Stomach smooth muscle (tissue), 2 donors: ENCODE measurements around the gene TAS2R31.
"Not testable (repeated sequence)": the region's sequence is repeated elsewhere in the genome, so short reads cannot be mapped to it uniquely, and the experiment has no call there.

Experiments
- H3K27ac ChIP-seq: one replicate; pipeline ENCODE4 v1.7.0; 2013; ENCODE audit warnings: mild to moderate bottlenecking, low read length, inconsistent platforms
- H3K27me3 ChIP-seq, 2 donors: one replicate each; pipeline ENCODE4 v1.7.0; 2013; ENCODE audit warnings: low read length in 2 of 2; ENCODE audit not compliant: insufficient read depth in 2 of 2, control insufficient read depth in 1 of 2
- H3K36me3 ChIP-seq, 2 donors: one replicate each; pipeline ENCODE4 v1.7.0; 2013; ENCODE audit warnings: low read length in 2 of 2; ENCODE audit not compliant: control insufficient read depth in 2 of 2, insufficient read depth in 2 of 2
- H3K4me1 ChIP-seq: one replicate; pipeline ENCODE4 v1.7.0; 2013; ENCODE audit warnings: low read length; ENCODE audit not compliant: control insufficient read depth, insufficient read depth
- H3K4me3 ChIP-seq, 2 donors: one replicate each; pipeline ENCODE4 v1.7.0; 2013; ENCODE audit warnings: low read length in 2 of 2
- H3K9ac ChIP-seq, 2 donors: one replicate each; pipeline ENCODE4 v1.7.0; 2013; ENCODE audit warnings: low read length in 2 of 2, mild to moderate bottlenecking in 1 of 2
- H3K9me3 ChIP-seq, 2 donors: one replicate each; pipeline ENCODE4 v1.7.0; 2013; ENCODE audit warnings: low read length in 2 of 2; ENCODE audit not compliant: control insufficient read depth in 2 of 2
- donor health status: healthy.
- donor health status: Pancreatic carcinoma.

TAS2R31 gene, protein sequence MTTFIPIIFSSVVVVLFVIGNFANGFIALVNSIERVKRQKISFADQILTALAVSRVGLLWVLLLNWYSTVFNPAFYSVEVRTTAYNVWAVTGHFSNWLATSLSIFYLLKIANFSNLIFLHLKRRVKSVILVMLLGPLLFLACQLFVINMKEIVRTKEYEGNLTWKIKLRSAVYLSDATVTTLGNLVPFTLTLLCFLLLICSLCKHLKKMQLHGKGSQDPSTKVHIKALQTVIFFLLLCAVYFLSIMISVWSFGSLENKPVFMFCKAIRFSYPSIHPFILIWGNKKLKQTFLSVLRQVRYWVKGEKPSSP

GRCh38 chr12:11031307-11031706 lies at the start of gene TAS2R31:
TSS of gene TAS2R31 (minus strand) at chr12:11031407. CDS start at chr12:11031335, 72 bp downstream.
- Histone ChIP-seq H3K9ac (no peak within 1 kb of the TSS), H3K36me3 (peaks cover 0 to 2% of the 10 kb centered on the region in 2 donors), H3K9me3 (no peaks in the 10 kb centered on the region), H3K27ac (no peak within 1 kb of the TSS), H3K4me1 (no peaks in the 10 kb centered on the region), H3K27me3 (no peaks in the 10 kb centered on the region), H3K4me3 (no peak within 1 kb of the TSS)

DNA sequence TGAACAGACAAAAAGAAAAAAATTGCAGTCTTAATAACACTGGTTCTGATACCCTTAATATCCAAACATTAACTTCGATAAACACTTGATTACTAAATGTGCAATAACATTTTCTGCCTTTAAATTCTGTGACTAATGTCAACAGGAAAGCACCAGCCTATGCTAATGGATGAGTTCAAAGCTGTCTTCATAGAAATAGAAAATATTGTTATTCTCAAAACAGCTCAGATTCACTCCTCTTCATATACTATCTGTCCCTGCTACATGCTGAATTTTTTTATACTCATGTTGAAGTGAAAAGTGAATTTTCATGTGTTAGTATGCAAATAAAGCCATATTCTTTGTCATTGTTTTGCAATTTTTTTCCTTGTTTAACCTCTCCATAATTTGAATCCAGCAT lies 47.0 kb upstream of the TAS2R31 start:
- Histone ChIP-seq H3K4me1 (no peaks in the 10 kb centered on the region), H3K27ac (no peak overlapping the region), H3K9me3 (no peaks in the 10 kb centered on the region), H3K4me3 (no peak overlapping the region), H3K36me3 (no peaks in the 10 kb centered on the region), H3K27me3 (no peaks in the 10 kb centered on the region), H3K9ac (no peak overlapping the region)

DNA sequence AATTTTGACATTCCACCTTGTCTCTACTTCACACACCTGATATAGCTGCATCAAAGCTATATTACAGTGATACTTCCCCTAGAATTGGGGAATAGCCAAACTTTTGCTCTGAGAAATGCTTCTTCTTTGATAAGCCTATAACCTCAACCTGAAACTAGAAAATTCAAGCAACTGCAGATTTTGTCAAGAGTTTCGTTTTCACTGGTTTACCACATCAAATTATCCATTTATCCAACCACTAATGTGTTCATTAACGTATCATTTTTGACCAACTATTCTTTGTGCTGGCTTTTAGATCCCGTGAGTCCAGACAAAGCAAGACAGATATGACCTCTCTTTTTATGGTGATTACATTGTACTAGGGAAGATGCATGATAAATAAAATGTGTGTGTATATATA lies 44.4 kb upstream of the TAS2R31 start:
- no peak overlapping the region for H3K9ac ChIP-seq
- no peaks in the 10 kb centered on the region for H3K4me1 ChIP-seq
- no peaks in the 10 kb centered on the region for H3K9me3 ChIP-seq
- no peak overlapping the region for H3K27ac ChIP-seq
- no peaks in the 10 kb centered on the region for H3K27me3 ChIP-seq
- H3K4me3 ChIP-seq, result no peak overlapping the region
- H3K36me3 ChIP-seq, result no peaks in the 10 kb centered on the region

DNA sequence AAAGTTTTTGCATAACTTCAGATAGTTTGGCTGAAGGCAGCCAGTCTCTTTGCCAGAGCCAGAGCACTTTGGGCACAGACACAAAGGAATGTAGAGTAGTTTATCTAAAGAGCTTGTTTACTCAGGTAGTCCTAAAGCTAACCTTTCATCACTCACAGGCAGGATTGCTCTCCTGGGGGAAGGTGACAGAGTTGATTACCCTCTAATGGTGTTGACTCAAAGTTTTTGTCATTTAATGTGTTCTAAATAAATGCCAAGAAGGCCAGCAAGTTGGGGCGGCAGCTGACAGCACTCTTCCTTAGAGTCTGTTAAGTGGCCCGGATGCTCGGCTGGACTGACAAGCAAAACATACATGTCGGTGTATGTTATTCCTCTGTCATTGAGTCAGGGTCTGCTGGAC lies 40.2 kb upstream of the TAS2R31 start:
- no peak overlapping the region for H3K27ac ChIP-seq
- H3K36me3 ChIP-seq, result no peaks in the 10 kb centered on the region
- no peak overlapping the region for H3K9ac ChIP-seq
- no peaks in the 10 kb centered on the region for H3K4me1 ChIP-seq
- H3K9me3 ChIP-seq, result no peaks in the 10 kb centered on the region
- no peak overlapping the region for H3K4me3 ChIP-seq
- H3K27me3 ChIP-seq, result no peaks in the 10 kb centered on the region

DNA sequence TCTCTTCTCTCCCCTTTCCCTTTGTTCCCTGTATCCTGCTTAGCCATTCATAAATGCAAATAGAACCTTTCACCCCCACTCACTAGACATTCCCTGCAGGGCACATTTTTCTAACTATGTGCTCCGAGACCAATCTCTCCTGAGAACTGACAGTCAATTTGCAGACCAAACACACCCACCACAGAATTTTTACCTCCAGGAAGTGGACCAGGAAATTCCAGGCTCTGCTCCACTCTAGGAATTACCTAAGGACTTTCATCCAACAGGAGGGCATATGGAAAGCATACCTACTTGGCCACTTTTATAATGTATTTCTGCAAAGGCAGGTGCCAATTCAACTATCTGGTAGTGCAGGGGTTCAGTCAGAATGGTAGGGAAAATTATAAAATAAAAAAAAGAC lies 39.8 kb upstream of the TAS2R31 start:
- H3K4me1 ChIP-seq, result no peaks in the 10 kb centered on the region

DNA sequence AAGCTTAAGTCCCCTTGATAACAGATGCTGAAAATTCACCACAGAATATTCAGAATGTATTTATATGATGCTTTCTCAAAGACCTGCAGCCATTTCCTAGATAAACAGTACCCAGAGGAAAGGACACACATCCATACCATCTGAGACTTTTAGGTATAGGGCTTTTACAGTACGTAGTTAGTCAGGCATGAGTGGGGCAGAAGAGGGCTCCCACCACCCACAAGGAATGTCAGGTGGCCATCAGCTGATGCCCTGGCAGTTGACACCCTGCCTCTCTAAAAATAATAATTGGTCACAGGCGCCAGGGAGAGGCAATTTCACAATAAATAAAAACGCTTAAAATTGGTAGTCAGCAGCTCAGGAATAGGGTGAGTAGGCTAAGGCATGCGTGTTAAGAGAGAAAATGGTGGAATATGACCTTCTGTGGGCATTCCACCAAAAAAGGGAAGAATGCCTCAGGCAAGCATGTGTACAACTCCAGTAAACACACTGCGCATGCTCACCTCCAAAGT lies 38.7 kb upstream of the TAS2R31 start:
- Histone ChIP-seq H3K4me3 (no peak overlapping the region), H3K9ac (no peak overlapping the region), H3K36me3 (no peaks in the 10 kb centered on the region), H3K27ac (no peak overlapping the region), H3K4me1 (no peaks in the 10 kb centered on the region), H3K9me3 (no peaks in the 10 kb centered on the region), H3K27me3 (no peaks in the 10 kb centered on the region)

More for the DNA sequence above, 39.8 kb upstream of the TAS2R31 start:
- H3K27ac ChIP-seq, result no peak overlapping the region
- no peaks in the 10 kb centered on the region for H3K9me3 ChIP-seq
- H3K4me3 ChIP-seq, result no peak overlapping the region
- H3K27me3 ChIP-seq, result no peaks in the 10 kb centered on the region
- H3K36me3 ChIP-seq, result no peaks in the 10 kb centered on the region
- H3K9ac ChIP-seq, result no peak overlapping the region

GRCh38 chr12:11067514-11067913 lies 36.3 kb upstream of the TAS2R31 start:
- H3K36me3 ChIP-seq, result no peaks in the 10 kb centered on the region
- no peaks in the 10 kb centered on the region for H3K9me3 ChIP-seq
- no peaks in the 10 kb centered on the region for H3K4me1 ChIP-seq
- no peak overlapping the region for H3K9ac ChIP-seq
- H3K27me3 ChIP-seq, result no peaks in the 10 kb centered on the region
- H3K27ac ChIP-seq, result no peak overlapping the region
- no peak overlapping the region for H3K4me3 ChIP-seq

GRCh38 chr12:11062194-11062593 lies 31.0 kb upstream of the TAS2R31 start, which contains the start of gene TAS2R46:
TSS of gene TAS2R46 (minus strand) at chr12:11062294. CDS start at chr12:11062294, 0 bp downstream.
- not testable (repeated sequence) for H3K4me3 ChIP-seq, H3K4me1 ChIP-seq, H3K27ac ChIP-seq, H3K27me3 ChIP-seq, H3K9ac ChIP-seq, H3K9me3 ChIP-seq, H3K36me3 ChIP-seq

DNA sequence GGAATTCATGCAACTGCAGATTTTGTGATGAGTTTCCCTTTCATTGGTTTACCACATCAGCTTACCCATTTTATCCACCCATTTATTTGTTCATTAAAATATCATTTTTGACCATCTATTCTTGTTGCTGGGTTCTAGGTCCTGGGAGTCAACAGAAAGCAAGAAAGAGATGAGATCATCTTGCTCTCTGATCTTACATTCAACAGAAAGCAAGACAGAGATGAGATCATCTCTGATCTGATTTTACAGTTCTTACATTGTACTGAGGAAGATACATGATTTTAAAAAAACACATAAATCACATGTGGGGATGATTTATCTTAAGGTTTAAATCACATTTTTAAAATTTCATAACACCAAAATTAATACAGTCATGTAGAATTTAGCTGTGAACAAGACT lies 28.6 kb upstream of the TAS2R31 start:
- Histone ChIP-seq H3K27ac (no peak overlapping the region), H3K36me3 (no peaks in the 10 kb centered on the region), H3K9me3 (no peaks in the 10 kb centered on the region), H3K4me1 (no peaks in the 10 kb centered on the region), H3K4me3 (no peak overlapping the region), H3K9ac (no peak overlapping the region), H3K27me3 (no peaks in the 10 kb centered on the region)

DNA sequence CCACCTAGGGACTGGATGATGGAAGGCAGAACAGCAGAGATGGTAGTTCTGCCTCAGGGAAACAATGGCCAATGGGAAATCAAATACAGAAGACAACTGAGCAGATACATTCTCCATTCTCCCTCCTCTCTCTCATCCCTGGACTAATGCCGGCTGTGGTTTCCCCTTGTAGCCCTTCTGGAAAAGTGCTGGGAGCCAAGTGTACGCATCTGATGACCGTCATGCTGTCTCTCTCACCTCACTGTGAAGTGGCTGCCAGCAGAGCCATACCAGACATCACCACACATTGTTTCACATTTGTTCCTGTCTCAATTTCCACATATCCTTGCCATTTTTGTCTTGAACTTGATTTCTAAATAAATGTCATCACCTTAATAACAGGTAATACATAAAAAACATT lies 27.8 kb upstream of the TAS2R31 start:
- Histone ChIP-seq H3K27ac (no peak overlapping the region), H3K9me3 (no peaks in the 10 kb centered on the region), H3K4me3 (no peak overlapping the region), H3K4me1 (no peaks in the 10 kb centered on the region), H3K36me3 (no peaks in the 10 kb centered on the region), H3K9ac (no peak overlapping the region), H3K27me3 (no peaks in the 10 kb centered on the region)

DNA sequence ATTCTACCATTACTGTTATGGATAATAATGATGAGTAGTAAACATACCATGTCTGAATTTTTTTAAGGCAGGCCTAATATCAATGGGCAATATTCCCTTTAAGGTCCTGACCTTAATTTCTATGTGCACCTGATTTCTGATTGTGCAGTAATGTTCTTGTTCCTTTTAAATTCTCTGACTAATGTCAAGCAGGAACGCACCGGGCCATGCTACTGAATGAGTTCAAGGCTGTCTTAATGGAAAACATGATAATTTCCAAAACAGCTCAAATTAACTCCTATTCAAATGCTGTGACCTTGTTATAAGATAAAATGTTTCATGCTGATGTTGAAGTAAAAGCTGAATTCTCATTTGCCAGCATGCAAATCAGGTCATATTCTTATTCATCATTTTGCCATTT lies 24.1 kb upstream of the TAS2R31 start:
- Histone ChIP-seq H3K4me1 (no peaks in the 10 kb centered on the region), H3K36me3 (no peaks in the 10 kb centered on the region), H3K4me3 (no peak overlapping the region), H3K27me3 (no peaks in the 10 kb centered on the region), H3K9me3 (no peaks in the 10 kb centered on the region), H3K27ac (no peak overlapping the region), H3K9ac (no peak overlapping the region)
